Neural cell (in vitro differentiated cells): Measurements from ENCODE around the gene KRR1. TPM values are rescaled to one million over a fixed set of nuclear protein-coding genes. Genes with fewer than 3 reads are reported as not detected.

Source experiments
- H2AFZ ChIP-seq: fragments of 200-600, 300-800 bp; sonication (generic), shearing (Covaris generic); 2 replicates; pipeline ENCODE4 v1.6.0; 2014; ENCODE audit warnings: low read depth, mild to moderate bottlenecking, antibody characterized with exemption, low read length, moderate library complexity
- H3F3A ChIP-seq: fragments of 200-600 bp; shearing (Covaris generic); 2 replicates; pipeline ENCODE4 v1.6.1; 2016; ENCODE audit warnings: mild to moderate bottlenecking, moderate library complexity, mixed read lengths, antibody characterized with exemption, low read length; ENCODE audit not compliant: insufficient read depth, poor library complexity, severe bottlenecking
- H3K27ac ChIP-seq: fragments of 200-600, 300-800 bp; sonication (generic), shearing (Covaris generic); 2 replicates; pipeline ENCODE4 v1.5.1; 2014; ENCODE audit warnings: mild to moderate bottlenecking, low read length, moderate library complexity
- H3K27me3 ChIP-seq: fragments of 300-800, 200-600 bp; sonication (generic), shearing (Covaris generic); 2 replicates; pipeline ENCODE4 v1.6.0; 2014; ENCODE audit warnings: mild to moderate bottlenecking, low read depth, low read length, moderate library complexity; ENCODE audit not compliant: insufficient read depth
- H3K36me3 ChIP-seq: fragments of 300-800, 200-600 bp; sonication (generic), shearing (Covaris generic); 2 replicates; pipeline ENCODE4 v1.5.1; 2014; ENCODE audit warnings: mild to moderate bottlenecking, antibody characterized with exemption, low read length, moderate library complexity; ENCODE audit not compliant: insufficient read depth
- H3K4me2 ChIP-seq: fragments of 300-800, 200-600 bp; sonication (generic), shearing (Covaris generic); 2 replicates; pipeline ENCODE4 v1.6.0; 2014; ENCODE audit warnings: mild to moderate bottlenecking, low read length
- H3K4me3 ChIP-seq: fragments of 300-800, 200-600 bp; sonication (generic), shearing (Covaris generic); 2 replicates; pipeline ENCODE4 v1.5.1; 2014; ENCODE audit warnings: mild to moderate bottlenecking, low read length, moderate library complexity
- H3K79me2 ChIP-seq: fragments of 200-600 bp; shearing (Covaris generic); replicated peaks from 2 replicates; pipeline ENCODE4 v1.6.0; 2014; ENCODE audit warnings: mild to moderate bottlenecking, low read length, moderate library complexity; ENCODE audit not compliant: insufficient read depth
- H3K9ac ChIP-seq: fragments of 300-800, 200-600 bp; sonication (generic), shearing (Covaris generic); 2 replicates; pipeline ENCODE4 v1.6.1; 2016; ENCODE audit warnings: mild to moderate bottlenecking, low read length, mixed read lengths
- H3K9me2 ChIP-seq: fragments of 200-600 bp; shearing (Covaris generic); 2 replicates; pipeline ENCODE4 v1.6.1; 2016; ENCODE audit warnings: mild to moderate bottlenecking, low read length, mixed read lengths; ENCODE audit not compliant: insufficient read depth
- H3K9me3 ChIP-seq: fragments of 200-600, 300-800 bp; sonication (generic), shearing (Covaris generic); 2 replicates; pipeline ENCODE4 v1.6.1; 2016; ENCODE audit warnings: mild to moderate bottlenecking, mixed run types, low read length, moderate library complexity, mixed read lengths
- H4K20me1 ChIP-seq: fragments of 200-600 bp; shearing (Covaris generic); 2 replicates; pipeline ENCODE4 v1.6.1; 2016; ENCODE audit warnings: mild to moderate bottlenecking, mixed run types; ENCODE audit not compliant: insufficient read depth
- CTCF ChIP-seq: fragments of 450-650 bp; IDR thresholded peaks from 2 replicates; pipeline ENCODE4 v1.5.1; 2014; ENCODE audit warnings: antibody characterized with exemption, mild to moderate bottlenecking, moderate library complexity; ENCODE audit not compliant: poor library complexity, severe bottlenecking
- EP300 ChIP-seq: fragments of 450-650 bp; conservative IDR thresholded peaks from 2 replicates; pipeline ENCODE4 v1.6.1; 2014; ENCODE audit warnings: antibody characterized with exemption, mild to moderate bottlenecking, moderate library complexity; ENCODE audit not compliant: poor library complexity, severe bottlenecking
- EZH2 ChIP-seq: fragments of 200-600, 300-800 bp; shearing (Covaris generic), sonication (generic); IDR thresholded peaks from 2 replicates; pipeline ENCODE4 v1.6.1; 2014; ENCODE audit warnings: antibody characterized with exemption, low read length, borderline replicate concordance, mild to moderate bottlenecking; ENCODE audit not compliant: insufficient read depth, poor library complexity, severe bottlenecking
- MXI1 ChIP-seq: fragments of 450-650 bp; conservative IDR thresholded peaks from 2 replicates; pipeline ENCODE4 v1.6.1; 2014; ENCODE audit warnings: antibody characterized with exemption, mild to moderate bottlenecking; ENCODE audit not compliant: poor library complexity, severe bottlenecking
- POLR2AphosphoS5 ChIP-seq: IDR thresholded peaks from 2 replicates; pipeline ENCODE4 v1.6.1; 2012
- RAD21 ChIP-seq: fragments of 450-650 bp; conservative IDR thresholded peaks from 2 replicates; pipeline ENCODE4 v1.6.1; 2014; ENCODE audit warnings: antibody characterized with exemption, mild to moderate bottlenecking, moderate library complexity
- SMC3 ChIP-seq: fragments of 450-650 bp; conservative IDR thresholded peaks from 2 replicates; pipeline ENCODE4 v1.6.1; 2014; ENCODE audit warnings: antibody characterized with exemption, mild to moderate bottlenecking, moderate library complexity; ENCODE audit not compliant: poor library complexity
- TAF1 ChIP-seq: IDR thresholded peaks from 2 replicates; pipeline ENCODE4 v1.6.1; 2012; ENCODE audit warnings: low read depth
- polyA plus RNA-seq: library from polyadenylated mRNA; depleted of rRNA; stranded (reverse); fragments of >200 nt; gene quantifications from 2 replicates; pipeline ENCODE4 v1.2.3, GENCODE V29; 2014
- TF ChIP-seq, protein P1 (sequence below): IDR thresholded peaks from 2 replicates; pipeline ENCODE4 v1.6.1; 2012; ENCODE audit warnings: borderline replicate concordance

Gene KRR1
- polyA plus RNA-seq, 1 donor from 2014 or later, result 74.5 TPM

DNA sequence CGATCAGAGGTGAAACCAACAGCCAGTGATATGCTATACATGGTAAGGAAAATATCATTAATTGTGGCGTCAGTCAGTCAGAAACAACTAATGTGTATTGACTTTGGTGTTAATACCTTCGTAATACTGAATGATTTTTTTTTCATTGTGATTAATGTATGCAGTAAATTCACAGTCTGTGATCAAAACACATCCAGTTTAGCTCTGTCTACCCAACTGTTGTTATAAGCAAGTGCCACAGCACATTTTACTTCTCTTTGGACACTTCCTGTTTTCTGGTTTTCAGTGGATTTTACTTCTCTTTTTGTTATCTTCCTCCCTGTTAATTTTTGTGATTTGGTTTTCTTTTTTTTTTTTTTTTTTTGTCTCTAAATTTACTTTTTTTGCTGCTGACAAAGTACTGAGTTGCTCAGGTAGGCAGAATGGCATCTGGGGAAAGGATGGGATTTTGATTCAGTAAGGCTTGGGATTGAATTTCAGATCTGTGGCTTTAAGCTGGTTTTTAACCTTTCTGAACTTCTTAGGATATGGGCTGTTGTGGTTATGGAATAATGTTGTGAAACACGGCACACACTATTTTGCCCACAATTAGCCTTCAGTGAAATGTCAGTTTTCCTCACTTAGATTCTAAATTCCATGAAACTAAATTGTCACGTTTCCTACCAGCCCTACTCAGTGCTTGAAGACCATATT is 30.2 kb downstream of the KRR1 start:
- no peaks in the 10 kb centered on the region for H4K20me1 ChIP-seq
- no peak for TF ChIP-seq EZH2
- TF ChIP-seq CTCF, result no peak
- no peak for TF ChIP-seq SMC3
- TF ChIP-seq, protein P1, sequence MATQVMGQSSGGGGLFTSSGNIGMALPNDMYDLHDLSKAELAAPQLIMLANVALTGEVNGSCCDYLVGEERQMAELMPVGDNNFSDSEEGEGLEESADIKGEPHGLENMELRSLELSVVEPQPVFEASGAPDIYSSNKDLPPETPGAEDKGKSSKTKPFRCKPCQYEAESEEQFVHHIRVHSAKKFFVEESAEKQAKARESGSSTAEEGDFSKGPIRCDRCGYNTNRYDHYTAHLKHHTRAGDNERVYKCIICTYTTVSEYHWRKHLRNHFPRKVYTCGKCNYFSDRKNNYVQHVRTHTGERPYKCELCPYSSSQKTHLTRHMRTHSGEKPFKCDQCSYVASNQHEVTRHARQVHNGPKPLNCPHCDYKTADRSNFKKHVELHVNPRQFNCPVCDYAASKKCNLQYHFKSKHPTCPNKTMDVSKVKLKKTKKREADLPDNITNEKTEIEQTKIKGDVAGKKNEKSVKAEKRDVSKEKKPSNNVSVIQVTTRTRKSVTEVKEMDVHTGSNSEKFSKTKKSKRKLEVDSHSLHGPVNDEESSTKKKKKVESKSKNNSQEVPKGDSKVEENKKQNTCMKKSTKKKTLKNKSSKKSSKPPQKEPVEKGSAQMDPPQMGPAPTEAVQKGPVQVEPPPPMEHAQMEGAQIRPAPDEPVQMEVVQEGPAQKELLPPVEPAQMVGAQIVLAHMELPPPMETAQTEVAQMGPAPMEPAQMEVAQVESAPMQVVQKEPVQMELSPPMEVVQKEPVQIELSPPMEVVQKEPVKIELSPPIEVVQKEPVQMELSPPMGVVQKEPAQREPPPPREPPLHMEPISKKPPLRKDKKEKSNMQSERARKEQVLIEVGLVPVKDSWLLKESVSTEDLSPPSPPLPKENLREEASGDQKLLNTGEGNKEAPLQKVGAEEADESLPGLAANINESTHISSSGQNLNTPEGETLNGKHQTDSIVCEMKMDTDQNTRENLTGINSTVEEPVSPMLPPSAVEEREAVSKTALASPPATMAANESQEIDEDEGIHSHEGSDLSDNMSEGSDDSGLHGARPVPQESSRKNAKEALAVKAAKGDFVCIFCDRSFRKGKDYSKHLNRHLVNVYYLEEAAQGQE, result no peak
- TF ChIP-seq MXI1, result no peak
- no peak for TF ChIP-seq EP300
- TF ChIP-seq RAD21, result no peak
- TF ChIP-seq POLR2AphosphoS5, result no peak
- TF ChIP-seq TAF1, result no peak
- H3K4me3 ChIP-seq, result no peak overlapping the region
- no peak overlapping the region for H3K27ac ChIP-seq
- no peak overlapping the region for H2AFZ ChIP-seq
- H3K27me3 ChIP-seq, result no peaks in the 10 kb centered on the region
- H3K9ac ChIP-seq, result no peak overlapping the region
- no peaks in the 10 kb centered on the region for H3F3A ChIP-seq
- no peak overlapping the region for H3K4me2 ChIP-seq
- H3K9me3 ChIP-seq, result no peaks in the 10 kb centered on the region
- no peaks in the 10 kb centered on the region for H3K36me3 ChIP-seq
- no peaks in the 10 kb centered on the region for H3K9me2 ChIP-seq
- no peaks in the 10 kb centered on the region for H3K79me2 ChIP-seq

DNA sequence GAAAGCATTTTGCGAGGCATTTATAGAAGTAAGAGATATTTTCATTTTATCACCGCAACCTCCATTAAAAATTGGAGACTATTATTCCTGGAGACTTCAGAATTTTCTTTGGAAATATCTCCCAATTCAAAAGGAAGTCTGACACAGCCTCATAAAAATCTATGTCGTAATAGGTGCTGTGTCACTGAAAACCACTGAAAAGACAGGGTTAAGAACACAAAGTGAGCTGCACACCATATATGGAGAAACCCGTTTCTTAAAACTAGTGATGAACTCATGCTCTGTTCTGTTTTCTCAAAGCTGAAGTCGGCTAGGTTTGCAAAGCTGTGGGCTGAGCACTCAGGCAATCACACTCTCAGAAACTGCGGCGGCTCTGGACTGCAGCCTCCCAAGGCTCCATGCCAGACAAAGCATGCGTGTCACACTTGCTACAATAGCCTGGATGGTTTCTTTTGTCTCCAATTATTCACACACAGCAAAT is 30.9 kb downstream of the KRR1 start, which contains the start of gene GLIPR1:
TSS of gene GLIPR1 (plus strand) at position 287 of the 481 bp plus-strand sequence. CDS start at position 413, 126 bp downstream.
- TF ChIP-seq POLR2AphosphoS5 (no peak), RAD21 (no peak), SMC3 (no peak), MXI1 (no peak), TAF1 (no peak), EZH2 (no peak), EP300 (no peak), CTCF (no peak)
- TF ChIP-seq, protein P1, result no peak
- Histone ChIP-seq H4K20me1 (no peaks in the 10 kb centered on the region), H3F3A (no peaks in the 10 kb centered on the region), H3K36me3 (no peaks in the 10 kb centered on the region), H3K9me2 (no peaks in the 10 kb centered on the region), H3K4me2 (no peak within 1 kb of the TSS), H3K4me3 (no peak within 1 kb of the TSS), H3K27ac (no peak within 1 kb of the TSS), H3K9me3 (no peaks in the 10 kb centered on the region), H2AFZ (no peak within 1 kb of the TSS), H3K79me2 (no peaks in the 10 kb centered on the region), H3K9ac (no peak within 1 kb of the TSS), H3K27me3 (no peaks in the 10 kb centered on the region)
